Gastrocnemius medialis (tissue), 4 donors: ENCODE data around the gene CDH1. TPM values are rescaled to one million over a fixed set of nuclear protein-coding genes. Genes with fewer than 3 reads are reported as not detected.

Experiments
- ATAC-seq, 2 donors: fragments of 150-250 bp; one replicate each; pipeline ENCODE4 v1.9.1; 2016
- DNase-seq, 2 donors: peaks; one replicate each; pipeline ENCODE4 v3.0.0-alpha.2; 2019
- H3K27ac ChIP-seq, 4 donors: fragments of 200-600 bp; sonication (generic); 1 replicate in 1 of 4; 2 replicates in 3 of 4; pipeline ENCODE4 v1.5.1; 2016 to 2018; ENCODE audit warnings: mild to moderate bottlenecking in 2 of 4, moderate library complexity in 1 of 4
- H3K27me3 ChIP-seq, 3 donors: fragments of 200-600 bp; sonication (generic) in 2 of 3; 1 replicate in 1 of 3; 2 replicates in 2 of 3; pipeline versions ENCODE4 v1.5.1 to v1.6.0; 2016 to 2019; ENCODE audit warnings: mild to moderate bottlenecking in 1 of 3, moderate library complexity in 1 of 3
- H3K36me3 ChIP-seq, 2 donors: fragments of 200-600 bp; sonication (generic) in 1 of 2; one replicate each; pipeline ENCODE4 v1.5.1; 2017 to 2018
- H3K4me1 ChIP-seq, 2 donors: fragments of 200-600 bp; sonication (generic) in 1 of 2; one replicate each; pipeline ENCODE4 v1.5.1; 2016 to 2017; ENCODE audit warnings: mild to moderate bottlenecking in 2 of 2
- H3K4me3 ChIP-seq, 4 donors: fragments of 200-600 bp; sonication (generic) in 3 of 4; 1 replicate in 1 of 4; 2 replicates in 3 of 4; pipeline ENCODE4 v1.5.1; 2016 to 2019; ENCODE audit warnings: mild to moderate bottlenecking in 2 of 4
- H3K9me3 ChIP-seq, 3 donors: fragments of 200-600 bp; sonication (generic) in 2 of 3; 1 replicate in 1 of 3; 2 replicates in 2 of 3; pipeline ENCODE4 v1.5.1; 2016 to 2019
- CTCF ChIP-seq, 5 experiments: fragments of 450-650 bp in 3 of 5; fragments of 200-600 bp in 2 of 5; sonication (generic) in 2 of 5; IDR thresholded peaks in 4 of 5; conservative IDR thresholded peaks in 1 of 5; 1 replicate in 4 of 5; 2 replicates in 1 of 5; pipeline ENCODE4 v1.5.1; 2016 to 2019; ENCODE audit warnings: antibody characterized with exemption in 5 of 5, mild to moderate bottlenecking in 3 of 5, moderate library complexity in 3 of 5
- POLR2A ChIP-seq, 2 donors: fragments of 450-650 bp; IDR thresholded peaks; one replicate each; pipeline ENCODE4 v1.6.1; 2017; ENCODE audit warnings: antibody characterized with exemption in 2 of 2, mild to moderate bottlenecking in 2 of 2, moderate library complexity in 2 of 2
- in situ Hi-C, 4 donors: fragments of 200-750 bp; cut with MboI; loops; one replicate each; pipeline versions ENCODE4 v1.15.0 to v1.8.0; 2017; ENCODE audit warnings: low sequenced_read_pairs in 4 of 4
- intact Hi-C: fragments of 100-400 bp; cut with DNase I; formaldehyde crosslinking; loops from one replicate; pipeline ENCODE4 v1.15.1; 2023; ENCODE audit warnings: low total_unique reads
- total RNA-seq, 4 donors: library from RNA; depleted of rRNA; stranded (reverse); fragments of >200 nt; gene quantifications; one replicate each; pipeline versions ENCODE4 v1.1.0 to v1.2.3, GENCODE V29; 2016

CDH1 gene
- total RNA-seq, 4 donors from 2014 or later, result 0.20 to 1.3 (median 0.20) TPM; not detected in 1

- intact Hi-C loops, result no loop called here
Observed at GRCh38 chr16:68851601-68852000, 114.5 kb downstream of the CDH1 start.

GRCh38 chr16:68857479-68857878 is 120.4 kb downstream of the CDH1 start:
- peaks cover 0 to 10% of the 10 kb centered on the region in 2 donors for H3K36me3 ChIP-seq
- TF ChIP-seq POLR2A (IDR thresholded peaks at IDR 0.05) (no peak), CTCF (IDR thresholded peaks at IDR 0.05 in 4 of 5, conservative IDR thresholded peaks at IDR 0.05 in 1 of 5) (no peak)
- H3K27me3 ChIP-seq, result no peaks in the 10 kb centered on the region
- ATAC-seq (no peak), DNase-seq (no peak)
- in situ Hi-C loops, result no loop called here
- H3K27ac ChIP-seq, result no peak overlapping the region
- no peaks in the 10 kb centered on the region for H3K9me3 ChIP-seq
- H3K4me1 ChIP-seq, result no peaks in the 10 kb centered on the region
- intact Hi-C loops, result no loop called here
- no peak overlapping the region for H3K4me3 ChIP-seq

More at GRCh38 chr16:68851601-68852000, 114.5 kb downstream of the CDH1 start:
- TF ChIP-seq POLR2A (IDR thresholded peaks at IDR 0.05), result no peak
- no peak for TF ChIP-seq CTCF (IDR thresholded peaks at IDR 0.05 in 4 of 5, conservative IDR thresholded peaks at IDR 0.05 in 1 of 5)
- DNase-seq (no peak), ATAC-seq (no peak)
- peaks cover 0 to 3% of the 10 kb centered on the region in 2 donors for H3K4me1 ChIP-seq
- no peaks in the 10 kb centered on the region for H3K36me3 ChIP-seq
- H3K9me3 ChIP-seq, result no peaks in the 10 kb centered on the region
- H3K27ac ChIP-seq, result no peak overlapping the region
- no peaks in the 10 kb centered on the region for H3K27me3 ChIP-seq
- in situ Hi-C loops, result no loop called here
- H3K4me3 ChIP-seq, result no peak overlapping the region

GRCh38 chr16:68859828-68860227 is 122.7 kb downstream of the CDH1 start:
- intact Hi-C loops, result no loop called here

GRCh38 chr16:68860978-68861892 is 124.1 kb downstream of the CDH1 start:
- Histone ChIP-seq H3K4me3 (no peak overlapping the region), H3K4me1 (no peaks in the 10 kb centered on the region), H3K36me3 (peaks cover 0 to 31% of the 10 kb centered on the region in 2 donors), H3K27me3 (no peaks in the 10 kb centered on the region), H3K9me3 (no peaks in the 10 kb centered on the region), H3K27ac (no peak overlapping the region)
- ATAC-seq (no peak), DNase-seq (no peak)
- in situ Hi-C loops (no loop called here), intact Hi-C loops (no loop called here)
- TF ChIP-seq POLR2A (IDR thresholded peaks at IDR 0.05), result no peak
- TF ChIP-seq CTCF (IDR thresholded peaks at IDR 0.05 in 4 of 5, conservative IDR thresholded peaks at IDR 0.05 in 1 of 5), result no peak

More at GRCh38 chr16:68859828-68860227, 122.7 kb downstream of the CDH1 start:
- no peak for ATAC-seq
- peaks cover 0 to 31% of the 10 kb centered on the region in 2 donors for H3K36me3 ChIP-seq
- no peak overlapping the region for H3K4me3 ChIP-seq
- H3K27me3 ChIP-seq, result no peaks in the 10 kb centered on the region
- TF ChIP-seq POLR2A (IDR thresholded peaks at IDR 0.05) (no peak), CTCF (IDR thresholded peaks at IDR 0.05 in 4 of 5, conservative IDR thresholded peaks at IDR 0.05 in 1 of 5) (no peak)
- H3K9me3 ChIP-seq, result no peaks in the 10 kb centered on the region
- in situ Hi-C loops, result no loop called here
- H3K27ac ChIP-seq, result no peak overlapping the region
- no peaks in the 10 kb centered on the region for H3K4me1 ChIP-seq
- DNase-seq, result no peak
